Measurements from ENCODE around the gene AKT3.

AKT3 gene

GRCh38 chr1:243686159-243686558 is 163.9 kb downstream of the AKT3 start:
- TF ChIP-seq POLR2AphosphoS5 (IDR thresholded peaks at IDR 0.05; ENCODE audit: low read depth, low read length) (no peak), TAF1 (IDR thresholded peaks at IDR 0.05; ENCODE audit: borderline replicate concordance, insufficient read depth, low read length) (no peak), SIN3A (IDR thresholded peaks at IDR 0.05; ENCODE audit: borderline replicate concordance, insufficient read depth, low read length) (no peak), REST (IDR thresholded peaks at IDR 0.05; ENCODE audit: insufficient read depth in 1 of 2, low read depth in 2 of 2, low read length in 2 of 2) (no peak), FOXP2 (optimal IDR thresholded peaks at IDR 0.05; ENCODE audit: borderline replicate concordance, extremely low read depth, extremely low read length, insufficient read depth) (no peak)

- TF ChIP-seq FOXP2 (optimal IDR thresholded peaks at IDR 0.05; ENCODE audit: borderline replicate concordance, extremely low read depth, extremely low read length, insufficient read depth) = no peak
- TF ChIP-seq TAF1 (IDR thresholded peaks at IDR 0.05; ENCODE audit: borderline replicate concordance, insufficient read depth, low read length) = no peak
Observed at GRCh38 chr1:243680860-243681259, 169.2 kb downstream of the AKT3 start.

GRCh38 chr1:243672539-243673074 is 177.4 kb downstream of the AKT3 start:
- TF ChIP-seq FOXP2 (optimal IDR thresholded peaks at IDR 0.05; ENCODE audit: borderline replicate concordance, extremely low read depth, extremely low read length, insufficient read depth) (no peak), POLR2AphosphoS5 (IDR thresholded peaks at IDR 0.05; ENCODE audit: low read depth, low read length) (no peak), REST (IDR thresholded peaks at IDR 0.05; ENCODE audit: insufficient read depth in 1 of 2, low read depth in 2 of 2, low read length in 2 of 2) (no peak), TAF1 (IDR thresholded peaks at IDR 0.05; ENCODE audit: borderline replicate concordance, insufficient read depth, low read length) (no peak), SIN3A (IDR thresholded peaks at IDR 0.05; ENCODE audit: borderline replicate concordance, insufficient read depth, low read length) (no peak)

GRCh38 chr1:243667591-243667990 is 182.5 kb downstream of the AKT3 start:
- TF ChIP-seq TAF1 (IDR thresholded peaks at IDR 0.05; ENCODE audit: borderline replicate concordance, insufficient read depth, low read length) (no peak), POLR2AphosphoS5 (IDR thresholded peaks at IDR 0.05; ENCODE audit: low read depth, low read length) (no peak), SIN3A (IDR thresholded peaks at IDR 0.05; ENCODE audit: borderline replicate concordance, insufficient read depth, low read length) (no peak), REST (IDR thresholded peaks at IDR 0.05; ENCODE audit: insufficient read depth in 1 of 2, low read depth in 2 of 2, low read length in 2 of 2) (no peak), FOXP2 (optimal IDR thresholded peaks at IDR 0.05; ENCODE audit: borderline replicate concordance, extremely low read depth, extremely low read length, insufficient read depth) (no peak)

GRCh38 chr1:243667133-243667532 is 182.9 kb downstream of the AKT3 start:
- TF ChIP-seq POLR2AphosphoS5 (IDR thresholded peaks at IDR 0.05; ENCODE audit: low read depth, low read length) (no peak), TAF1 (IDR thresholded peaks at IDR 0.05; ENCODE audit: borderline replicate concordance, insufficient read depth, low read length) (no peak), FOXP2 (optimal IDR thresholded peaks at IDR 0.05; ENCODE audit: borderline replicate concordance, extremely low read depth, extremely low read length, insufficient read depth) (no peak), SIN3A (IDR thresholded peaks at IDR 0.05; ENCODE audit: borderline replicate concordance, insufficient read depth, low read length) (no peak), REST (IDR thresholded peaks at IDR 0.05; ENCODE audit: insufficient read depth in 1 of 2, low read depth in 2 of 2, low read length in 2 of 2) (no peak)
